ENCODE measurements around the gene CARM1.

The CARM1 gene

DNA sequence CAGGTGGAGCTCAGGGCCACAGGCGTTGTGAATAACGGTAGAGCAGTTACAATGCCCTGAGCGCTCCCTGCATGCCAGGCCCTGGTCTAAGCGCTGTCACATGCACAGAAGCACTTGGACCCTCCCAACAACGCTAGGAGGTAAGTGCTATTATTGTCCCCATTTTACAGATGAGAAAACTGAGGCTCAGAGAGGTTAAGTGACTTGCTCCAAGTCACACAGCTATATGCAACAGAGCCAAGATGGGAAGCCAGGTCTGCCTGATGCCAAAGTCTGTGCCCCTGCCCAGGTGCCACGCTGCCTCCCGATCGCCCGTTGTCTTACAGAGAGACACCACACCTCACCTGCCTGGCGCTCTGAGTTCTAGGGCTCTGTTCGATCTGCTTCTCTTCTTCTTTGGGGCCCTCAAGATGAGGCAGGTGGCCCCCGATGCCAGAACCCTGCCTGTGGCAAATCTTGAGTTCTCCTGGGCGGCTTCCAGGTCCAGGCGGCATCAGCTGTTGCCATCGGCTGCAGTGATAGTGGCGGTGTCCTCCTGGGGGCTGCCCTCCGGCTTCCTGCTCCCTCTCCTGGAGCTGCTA lies 37.1 kb downstream of the CARM1 start:
- DNase-seq (ENCODE audit: low spot score) = no peak

DNA sequence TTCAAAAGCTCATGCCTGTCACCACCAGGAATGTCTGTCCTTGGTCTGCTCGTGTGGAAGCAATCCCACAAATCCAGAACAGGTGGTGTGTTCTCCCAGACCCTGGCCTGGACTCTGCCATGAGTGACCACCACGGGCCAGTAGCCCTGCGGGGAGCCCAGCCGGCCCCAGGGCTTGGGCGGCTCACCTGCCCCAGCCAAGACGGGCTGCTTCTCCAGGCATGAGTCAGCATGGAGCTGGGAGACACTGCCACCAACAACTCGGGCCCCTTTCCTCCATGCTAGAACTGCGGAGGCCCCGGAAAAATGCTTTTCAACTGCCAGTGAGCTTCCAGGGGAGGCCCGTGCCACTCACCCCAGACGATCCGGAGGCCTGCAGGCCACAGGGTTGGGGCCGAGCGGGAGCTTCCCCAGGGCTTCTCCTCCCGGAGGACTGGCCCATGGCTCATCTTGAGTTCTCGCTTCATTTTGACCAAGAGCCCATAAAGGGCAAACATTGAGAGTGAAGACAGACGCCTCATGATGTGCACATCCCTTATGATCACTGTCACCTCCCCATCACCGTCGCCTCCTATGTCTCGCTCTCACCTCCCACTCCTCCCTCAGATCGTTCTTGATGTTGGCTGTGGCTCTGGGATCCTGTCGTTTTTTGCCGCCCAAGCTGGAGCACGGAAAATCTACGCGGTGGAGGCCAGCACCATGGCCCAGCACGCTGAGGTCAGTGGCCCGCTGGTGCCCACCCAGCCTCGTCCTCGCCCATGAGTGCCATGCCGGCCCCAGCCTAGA lies 40.4 kb downstream of the CARM1 start:
- DNase-seq (ENCODE audit: low spot score) = no peak

GRCh38 chr19:10912619-10913018 lies 41.3 kb downstream of the CARM1 start:
- no peak for DNase-seq (ENCODE audit: low spot score)

- no peak for DNase-seq (ENCODE audit: low spot score)
Observed at GRCh38 chr19:10913716-10914340, 42.5 kb downstream of the CARM1 start.

- DNase-seq (ENCODE audit: low spot score) = no peak
Observed at GRCh38 chr19:10915130-10916091, 44.1 kb downstream of the CARM1 start.

DNA sequence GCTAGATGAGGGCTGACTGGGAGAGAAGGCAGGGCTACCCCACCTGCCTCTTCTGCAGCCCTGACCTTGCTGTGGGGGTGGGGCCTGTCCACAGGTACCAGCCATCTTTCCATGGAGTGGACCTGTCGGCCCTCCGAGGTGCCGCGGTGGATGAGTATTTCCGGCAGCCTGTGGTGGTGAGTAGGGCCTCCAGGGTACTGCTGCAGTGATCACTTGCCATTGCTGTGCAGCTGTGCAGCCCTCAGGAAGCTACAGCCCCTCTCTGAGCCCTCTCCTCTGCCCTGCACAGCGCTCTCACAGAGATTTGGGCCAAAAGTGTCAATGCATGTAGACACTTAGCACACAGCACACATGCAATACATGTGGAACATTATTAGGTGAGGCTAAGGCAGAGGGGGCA lies 45.2 kb downstream of the CARM1 start:
- no peak for DNase-seq (ENCODE audit: low spot score)

DNA sequence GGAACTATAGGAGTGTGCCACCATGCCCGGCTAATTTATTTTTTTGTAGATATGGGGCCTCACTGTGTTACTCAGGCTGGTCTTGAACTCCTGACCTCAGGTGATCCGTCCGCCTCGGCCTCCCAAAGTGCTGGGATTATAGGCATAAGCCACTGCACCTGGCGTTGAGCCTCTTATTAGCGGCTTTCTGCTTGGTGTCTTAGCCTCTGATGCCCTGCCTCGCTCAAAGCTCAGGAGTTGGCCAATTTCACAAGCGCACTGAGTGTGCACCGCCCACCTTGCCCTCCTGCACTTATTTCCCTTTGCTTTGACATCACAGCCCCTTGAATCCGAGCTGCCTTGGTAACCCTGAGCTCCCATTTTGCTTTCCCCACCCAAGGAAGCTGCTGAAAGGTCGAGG lies 47.0 kb downstream of the CARM1 start:
- DNase-seq (ENCODE audit: low spot score) = no peak

GRCh38 chr19:10919352-10920287 lies 48.3 kb downstream of the CARM1 start:
- no peak for DNase-seq (ENCODE audit: low spot score)

DNA sequence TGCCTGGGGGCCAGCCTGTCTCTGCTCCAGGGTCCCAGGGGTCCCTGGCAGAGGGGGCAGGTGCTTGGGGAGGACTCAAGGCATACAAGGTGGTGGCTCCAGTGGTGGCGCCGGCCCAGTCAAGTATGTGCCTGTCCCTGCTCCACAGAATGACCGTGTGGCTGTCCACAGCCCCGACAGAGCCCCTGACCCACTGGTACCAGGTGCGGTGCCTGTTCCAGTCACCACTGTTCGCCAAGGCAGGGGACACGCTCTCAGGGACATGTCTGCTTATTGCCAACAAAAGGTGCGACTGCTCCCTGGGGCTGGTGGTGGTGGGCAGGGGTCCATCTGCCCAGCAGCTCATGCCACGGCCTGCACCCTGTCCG lies 48.9 kb downstream of the CARM1 start:
- no peak for DNase-seq (ENCODE audit: low spot score)

DNA sequence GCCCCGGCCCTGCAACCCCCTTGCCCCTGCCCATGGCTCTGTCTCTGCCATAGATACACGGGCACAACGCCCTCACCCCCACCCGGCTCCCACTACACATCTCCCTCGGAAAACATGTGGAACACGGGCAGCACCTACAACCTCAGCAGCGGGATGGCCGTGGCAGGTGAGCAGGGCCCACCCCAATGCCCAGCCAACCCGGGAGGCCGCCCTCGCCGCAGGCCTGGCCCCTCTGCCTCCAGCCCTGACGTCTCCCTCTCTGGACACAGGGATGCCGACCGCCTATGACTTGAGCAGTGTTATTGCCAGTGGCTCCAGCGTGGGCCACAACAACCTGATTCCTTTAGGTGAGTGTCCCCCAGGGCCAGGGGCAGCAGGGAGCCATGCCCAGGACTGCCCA lies 49.4 kb downstream of the CARM1 start:
- no peak for DNase-seq (ENCODE audit: low spot score)

- no peak for DNase-seq (ENCODE audit: low spot score)
Observed at GRCh38 chr19:10921199-10921909, 50.0 kb downstream of the CARM1 start.

DNA sequence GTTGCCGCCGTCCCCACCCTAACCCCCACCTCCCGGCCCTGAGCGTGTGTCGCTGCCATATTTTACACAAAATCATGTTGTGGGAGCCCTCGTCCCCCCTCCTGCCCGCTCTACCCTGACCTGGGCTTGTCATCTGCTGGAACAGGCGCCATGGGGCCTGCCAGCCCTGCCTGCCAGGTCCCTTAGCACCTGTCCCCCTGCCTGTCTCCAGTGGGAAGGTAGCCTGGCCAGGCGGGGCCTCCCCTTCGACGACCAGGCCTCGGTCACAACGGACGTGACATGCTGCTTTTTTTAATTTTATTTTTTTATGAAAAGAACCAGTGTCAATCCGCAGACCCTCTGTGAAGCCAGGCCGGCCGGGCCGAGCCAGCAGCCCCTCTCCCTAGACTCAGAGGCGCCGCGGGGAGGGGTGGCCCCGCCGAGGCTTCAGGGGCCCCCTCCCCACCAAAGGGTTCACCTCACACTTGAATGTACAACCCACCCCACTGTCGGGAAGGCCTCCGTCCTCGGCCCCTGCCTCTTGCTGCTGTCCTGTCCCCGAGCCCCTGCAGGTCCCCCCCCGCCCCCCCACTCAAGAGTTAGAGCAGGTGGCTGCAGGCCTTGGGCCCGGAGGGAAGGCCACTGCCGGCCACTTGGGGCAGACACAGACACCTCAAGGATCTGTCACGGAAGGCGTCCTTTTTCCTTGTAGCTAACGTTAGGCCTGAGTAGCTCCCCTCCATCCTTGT lies 50.7 kb downstream of the CARM1 start:
- DNase-seq (ENCODE audit: low spot score) = no peak

GRCh38 chr19:10922638-10923014 lies 51.3 kb downstream of the CARM1 start:
- DNase-seq (ENCODE audit: low spot score) = no peak

- no peak for DNase-seq (ENCODE audit: low spot score)
Observed at GRCh38 chr19:10923260-10924112, 52.1 kb downstream of the CARM1 start.

GRCh38 chr19:10924597-10924996 lies 53.2 kb downstream of the CARM1 start:
- DNase-seq (ENCODE audit: low spot score) = no peak

DNA sequence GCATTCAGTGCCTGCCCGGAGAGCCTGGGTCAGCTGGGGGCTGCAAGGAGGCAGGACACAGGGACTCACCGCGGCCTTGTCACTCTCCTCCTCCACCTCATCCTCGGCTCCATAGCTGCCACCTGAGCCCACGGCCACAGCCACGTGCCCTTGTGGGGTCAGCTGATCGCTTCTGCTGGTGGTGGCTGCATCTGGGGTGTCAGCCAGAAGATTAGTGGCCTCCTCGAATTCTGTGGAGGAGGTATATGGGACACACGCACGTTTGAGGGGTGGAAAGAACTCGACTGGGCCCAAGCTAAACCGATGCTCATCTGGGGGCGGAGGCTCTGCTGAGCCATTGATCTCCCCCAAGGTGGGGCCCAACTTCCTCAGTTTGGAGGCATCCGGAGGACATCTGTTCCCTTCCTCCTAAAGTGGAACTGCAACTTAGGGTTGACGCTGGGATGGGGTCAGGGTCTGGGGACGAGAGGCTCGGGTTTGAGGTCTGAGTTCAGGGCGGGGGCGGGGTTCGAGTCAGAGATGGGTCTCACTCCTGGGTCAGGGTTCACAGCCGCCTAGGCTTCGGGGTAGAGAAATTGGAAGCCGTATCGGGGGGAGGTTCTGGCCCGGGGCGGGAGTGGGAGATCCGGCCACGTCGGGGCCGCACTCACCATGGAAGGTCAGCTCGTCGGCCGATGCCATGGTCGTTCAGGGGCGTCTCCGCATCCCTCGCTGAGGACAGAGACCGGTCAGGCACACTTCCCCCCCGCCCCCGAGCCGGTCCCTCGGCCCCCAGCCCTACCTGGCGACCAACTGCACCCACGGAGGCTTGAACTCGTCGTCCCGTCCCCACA lies 56.6 kb downstream of the CARM1 start:
- no peak for DNase-seq (ENCODE audit: low spot score)

- peak; percentile 98 for DNase-seq (ENCODE audit: low spot score)
Observed at GRCh38 chr19:10928563-10929401, 57.4 kb downstream of the CARM1 start, which contains the start of the genes TIMM29 and YIPF2. Gene TIMM29 (plus strand): TSS chr19:10928811. CDS start chr19:10928823, 12 bp downstream. Gene YIPF2 (minus strand): TSS chr19:10928639. CDS start chr19:10928410, 229 bp downstream.
